ENCODE data around the gene SRL. TPM values are rescaled to one million over a fixed set of nuclear protein-coding genes. Genes with fewer than 3 reads are reported as not detected.
A peak's percentile ranks its signal among the peaks of the same experiment; 100 is the strongest.

SRL gene
- total and polyA plus RNA-seq, 2 experiments from 2014 or later, result not detected

DNA sequence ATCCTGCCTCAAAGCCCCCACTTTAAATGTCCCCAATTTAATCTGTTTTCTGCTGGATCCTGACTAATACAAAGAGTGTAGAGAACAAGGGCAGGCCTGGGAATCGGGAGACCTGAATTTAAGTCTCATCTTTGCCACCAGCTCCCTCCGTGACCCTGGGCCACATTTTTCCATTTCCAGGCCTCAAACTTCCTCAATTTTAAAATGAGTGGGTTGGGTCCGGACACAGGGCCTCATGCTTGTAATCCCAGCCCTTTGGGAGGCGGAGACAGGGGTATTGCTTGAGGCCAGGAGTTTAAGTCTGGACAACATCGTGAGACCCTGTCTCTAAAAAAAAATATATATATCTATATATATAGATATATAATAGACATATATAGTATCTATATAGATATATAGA is 61.4 kb downstream of the SRL start:
- Histone ChIP-seq H3K9ac (no peak overlapping the region), H3K4me2 (ENCODE audit: unreplicated experiment) (no peak overlapping the region), H3F3A (ENCODE audit: insufficient read depth) (peaks cover 6% of the 10 kb centered on the region; the same call in 1 of the 2 replicates), H3K9me3 (ENCODE audit: low read depth) (no peaks in the 10 kb centered on the region), H3K27ac (no peak overlapping the region), H2AFZ (no peak overlapping the region), H3K79me2 (ENCODE audit: insufficient read depth) (no peaks in the 10 kb centered on the region), H3K27me3 (replicated peaks; ENCODE audit: insufficient read depth) (no peaks in the 10 kb centered on the region), H4K20me1 (ENCODE audit: insufficient read depth) (no peaks in the 10 kb centered on the region), H3K9me2 (ENCODE audit: insufficient read depth) (no peaks in the 10 kb centered on the region), H3K4me1 (ENCODE audit: insufficient read depth) (peaks cover 24% of the 10 kb centered on the region), H3K36me3 (ENCODE audit: low read depth) (no peaks in the 10 kb centered on the region), H3K4me3 (no peak overlapping the region)
- in situ Hi-C loops (cut with MboI), result no loop called here
- DNase-seq, result no peak
- 59 to 61% methylated on average over 5 of the region's 5 CpGs for WGBS, 2 experiments (ENCODE audit: low coverage in 1 of 2, low lambda C conversion rate in 2 of 2, missing lambda C conversion rate in 2 of 2)
- TF ChIP-seq EZH2 (IDR thresholded peaks at IDR 0.05; ENCODE audit: insufficient read depth, poor library complexity, severe bottlenecking) (no peak), EZH2phosphoT487 (IDR thresholded peaks at IDR 0.05; ENCODE audit: insufficient read depth, low read depth) (no peak)

DNA sequence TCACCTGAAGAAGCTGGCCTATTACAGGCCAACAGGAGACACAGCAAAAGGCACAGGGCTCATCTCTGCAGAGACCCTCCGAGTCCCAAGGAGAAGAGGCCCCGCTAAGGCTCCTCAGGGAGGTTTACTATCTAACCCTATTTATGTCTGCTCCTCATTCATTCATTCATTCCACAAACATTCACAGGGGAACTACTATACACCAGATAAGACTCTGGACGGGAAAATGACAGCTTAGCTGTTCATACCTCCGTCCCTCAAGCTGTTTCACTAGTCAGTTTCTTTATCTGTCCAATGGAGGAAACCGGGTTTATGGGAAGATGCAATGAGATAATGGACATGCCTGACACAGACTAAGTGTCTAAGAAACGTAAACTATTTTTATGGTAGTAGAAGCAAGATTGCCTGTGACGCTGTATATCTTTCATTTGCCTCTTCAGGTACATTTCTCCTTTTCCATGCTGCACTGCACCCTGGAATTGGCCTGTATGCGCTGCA is 62.1 kb downstream of the SRL start:
- H3K4me2 ChIP-seq (ENCODE audit: unreplicated experiment), result no peak overlapping the region
- no peak overlapping the region for H2AFZ ChIP-seq
- H3K9ac ChIP-seq, result no peak overlapping the region
- no peaks in the 10 kb centered on the region for H3K9me2 ChIP-seq (ENCODE audit: insufficient read depth)
- TF ChIP-seq EZH2phosphoT487 (IDR thresholded peaks at IDR 0.05; ENCODE audit: insufficient read depth, low read depth) (no peak), EZH2 (IDR thresholded peaks at IDR 0.05; ENCODE audit: insufficient read depth, poor library complexity, severe bottlenecking) (no peak)
- H3K9me3 ChIP-seq (ENCODE audit: low read depth), result no peaks in the 10 kb centered on the region
- DNase-seq, result no peak
- peaks cover 24% of the 10 kb centered on the region for H3K4me1 ChIP-seq (ENCODE audit: insufficient read depth)
- H3K27ac ChIP-seq, result no peak overlapping the region
- peaks cover 1% of the 10 kb centered on the region; the same call in 1 of the 2 replicates for H3F3A ChIP-seq (ENCODE audit: insufficient read depth)
- H4K20me1 ChIP-seq (ENCODE audit: insufficient read depth), result no peaks in the 10 kb centered on the region
- no peak overlapping the region for H3K4me3 ChIP-seq
- H3K36me3 ChIP-seq (ENCODE audit: low read depth), result no peaks in the 10 kb centered on the region
- no peaks in the 10 kb centered on the region for H3K27me3 ChIP-seq (replicated peaks; ENCODE audit: insufficient read depth)
- H3K79me2 ChIP-seq (ENCODE audit: insufficient read depth), result no peaks in the 10 kb centered on the region
- 65 to 69% methylated on average over 8 of the region's 8 CpGs for WGBS, 2 experiments (ENCODE audit: low coverage in 1 of 2, low lambda C conversion rate in 2 of 2, missing lambda C conversion rate in 2 of 2)
- in situ Hi-C loops (cut with MboI), result loop anchor here (10.0 kb wide), 1 partner anchor 65 kb away; the partner anchor contains the start of gene ADCY9

DNA sequence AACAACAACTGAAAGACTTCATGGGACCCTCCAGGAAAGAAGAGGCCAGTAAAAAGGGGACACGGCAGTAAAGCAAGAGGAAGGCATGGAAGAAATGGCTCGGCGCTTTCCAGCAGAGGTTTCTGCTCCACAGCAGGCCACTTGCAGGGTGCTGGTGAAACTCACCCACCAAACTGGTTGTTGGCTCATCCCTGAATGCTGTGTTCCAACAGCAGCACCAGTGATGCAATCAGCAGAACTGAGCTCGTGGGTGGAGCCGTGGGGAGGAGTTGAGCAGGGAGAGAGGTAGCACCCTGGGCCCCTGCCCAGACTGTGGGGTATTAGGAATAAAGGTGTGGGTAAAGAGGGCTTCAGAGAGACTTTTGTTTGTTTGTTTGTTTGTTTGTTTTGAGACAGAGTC is 62.9 kb downstream of the SRL start:
- no peaks in the 10 kb centered on the region for H3K9me3 ChIP-seq (ENCODE audit: low read depth)
- no peak for TF ChIP-seq EZH2 (IDR thresholded peaks at IDR 0.05; ENCODE audit: insufficient read depth, poor library complexity, severe bottlenecking)
- no peak for TF ChIP-seq EZH2phosphoT487 (IDR thresholded peaks at IDR 0.05; ENCODE audit: insufficient read depth, low read depth)
- H3K27ac ChIP-seq, result no peak overlapping the region
- no peaks in the 10 kb centered on the region for H4K20me1 ChIP-seq (ENCODE audit: insufficient read depth)
- H3K36me3 ChIP-seq (ENCODE audit: low read depth), result no peaks in the 10 kb centered on the region
- H3F3A ChIP-seq (ENCODE audit: insufficient read depth), result no peaks in the 10 kb centered on the region
- DNase-seq, result peak; percentile 86
- no peaks in the 10 kb centered on the region for H3K27me3 ChIP-seq (replicated peaks; ENCODE audit: insufficient read depth)
- no peak overlapping the region for H3K4me2 ChIP-seq (ENCODE audit: unreplicated experiment)
- no peak overlapping the region for H3K9ac ChIP-seq
- no peaks in the 10 kb centered on the region for H3K79me2 ChIP-seq (ENCODE audit: insufficient read depth)
- H2AFZ ChIP-seq, result peak overlapping the region; percentile 57
- H3K4me3 ChIP-seq, result no peak overlapping the region
- H3K9me2 ChIP-seq (ENCODE audit: insufficient read depth), result no peaks in the 10 kb centered on the region
- 32 to 38% methylated on average over 5 of the region's 5 CpGs for WGBS, 2 experiments (ENCODE audit: low coverage in 1 of 2, low lambda C conversion rate in 2 of 2, missing lambda C conversion rate in 2 of 2)
- H3K4me1 ChIP-seq (ENCODE audit: insufficient read depth), result peaks cover 24% of the 10 kb centered on the region
- in situ Hi-C loops (cut with MboI), result loop anchor here (10.0 kb wide), 1 partner anchor 64 kb away; the partner anchor contains the start of gene ADCY9

DNA sequence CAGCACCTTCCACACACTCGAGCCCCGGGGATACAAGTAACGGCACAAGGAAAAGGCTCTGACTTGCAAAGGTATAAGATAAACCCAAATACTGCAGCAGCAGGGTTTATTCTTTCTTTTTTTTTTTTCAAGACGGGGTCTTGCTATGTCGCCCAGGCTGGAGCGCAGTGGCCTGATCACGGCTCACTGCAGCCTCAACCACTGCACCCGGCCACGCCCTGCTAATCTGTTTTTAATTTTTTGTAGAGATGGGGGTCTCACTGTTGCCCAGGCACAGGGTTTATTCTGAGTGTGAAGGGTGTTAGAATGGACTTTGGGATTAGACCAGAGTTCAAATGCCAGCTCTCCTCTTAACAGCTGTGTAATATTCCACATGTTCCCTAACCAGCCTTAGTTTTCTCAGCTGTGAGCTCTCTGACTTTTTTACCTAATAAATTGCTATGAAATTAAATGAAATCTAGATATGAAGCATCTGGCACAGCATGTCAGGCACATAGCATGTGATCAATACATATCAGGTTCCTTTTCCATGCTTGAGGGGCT is 63.3 kb downstream of the SRL start:
- 90 to 92% methylated on average over 9 of the region's 9 CpGs for WGBS, 2 experiments (ENCODE audit: low coverage in 1 of 2, low lambda C conversion rate in 2 of 2, missing lambda C conversion rate in 2 of 2)
- Histone ChIP-seq H3K27me3 (replicated peaks; ENCODE audit: insufficient read depth) (no peaks in the 10 kb centered on the region), H4K20me1 (ENCODE audit: insufficient read depth) (no peaks in the 10 kb centered on the region), H3K9ac (no peak overlapping the region), H3K4me3 (no peak overlapping the region), H3K9me3 (ENCODE audit: low read depth) (no peaks in the 10 kb centered on the region), H3K27ac (no peak overlapping the region), H3K79me2 (ENCODE audit: insufficient read depth) (no peaks in the 10 kb centered on the region), H3K4me1 (ENCODE audit: insufficient read depth) (peaks cover 24% of the 10 kb centered on the region), H3K4me2 (ENCODE audit: unreplicated experiment) (no peak overlapping the region), H2AFZ (peak overlapping the region; percentile 57), H3F3A (ENCODE audit: insufficient read depth) (no peaks in the 10 kb centered on the region), H3K9me2 (ENCODE audit: insufficient read depth) (no peaks in the 10 kb centered on the region), H3K36me3 (ENCODE audit: low read depth) (no peaks in the 10 kb centered on the region)
- DNase-seq, result no peak
- TF ChIP-seq EZH2 (IDR thresholded peaks at IDR 0.05; ENCODE audit: insufficient read depth, poor library complexity, severe bottlenecking) (no peak), EZH2phosphoT487 (IDR thresholded peaks at IDR 0.05; ENCODE audit: insufficient read depth, low read depth) (no peak)
- in situ Hi-C loops (cut with MboI), result loop anchor here (10.0 kb wide), 1 partner anchor 64 kb away; the partner anchor contains the start of gene ADCY9

All from GM23248 (cell line).